Spleen (tissue), 7 donors: ENCODE results near the gene CERS1.

Experiments
- CTCF ChIP-seq, 11 experiments: fragments of 200-600 bp in 7 of 11; fragments of 450-650 bp in 4 of 11; sonication (generic) in 4 of 11; IDR thresholded peaks in 8 of 11; conservative IDR thresholded peaks in 3 of 11; 1 replicate in 7 of 11; 2 replicates in 4 of 11; pipeline versions ENCODE4 v1.4.0 to v1.8.0; 2016 to 2021; ENCODE audit warnings: antibody characterized with exemption in 11 of 11, inconsistent platforms in 4 of 11, mild to moderate bottlenecking in 1 of 11
- POLR2A ChIP-seq, 3 donors: fragments of 450-650 bp; IDR thresholded peaks; one replicate each; pipeline ENCODE4 v1.5.1; 2017; ENCODE audit warnings: antibody characterized with exemption in 3 of 3, mild to moderate bottlenecking in 1 of 3
- POLR2AphosphoS5 ChIP-seq, 3 donors: sonication (generic); formaldehyde crosslinking; IDR thresholded peaks; one replicate each; pipeline ENCODE4 v1.5.1; 2017; ENCODE audit warnings: antibody characterized with exemption in 3 of 3
- donor health status: DM: no; HTN: no; CAD: no; lungs with moderate emphysema.
- donor health status: DM: no; HTN: no; CAD: no.
- donor health status: DM: no; HTN: no; CAD: no.

DNA sequence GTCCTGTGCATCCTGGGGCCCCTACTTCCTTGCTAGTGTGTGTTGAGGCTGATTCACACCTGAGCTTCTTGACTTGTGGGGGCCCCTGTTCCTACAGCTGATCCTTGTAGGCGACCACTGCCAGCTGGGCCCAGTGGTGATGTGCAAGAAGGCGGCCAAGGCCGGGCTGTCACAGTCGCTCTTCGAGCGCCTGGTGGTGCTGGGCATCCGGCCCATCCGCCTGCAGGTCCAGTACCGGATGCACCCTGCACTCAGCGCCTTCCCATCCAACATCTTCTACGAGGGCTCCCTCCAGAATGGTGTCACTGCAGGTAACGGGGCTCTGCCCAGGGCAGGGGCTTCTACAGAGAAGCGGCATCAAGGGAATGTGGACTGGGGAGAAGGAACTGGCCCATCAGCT, 38.7 kb downstream of the CERS1 start:
- TF ChIP-seq POLR2A (IDR thresholded peaks at IDR 0.05) (no peak), CTCF (IDR thresholded peaks at IDR 0.05 in 8 of 11, conservative IDR thresholded peaks at IDR 0.05 in 3 of 11) (no peak), POLR2AphosphoS5 (IDR thresholded peaks at IDR 0.05) (no peak)
